ENCODE measurements around the gene ICAM5.

ICAM5 gene

DNA sequence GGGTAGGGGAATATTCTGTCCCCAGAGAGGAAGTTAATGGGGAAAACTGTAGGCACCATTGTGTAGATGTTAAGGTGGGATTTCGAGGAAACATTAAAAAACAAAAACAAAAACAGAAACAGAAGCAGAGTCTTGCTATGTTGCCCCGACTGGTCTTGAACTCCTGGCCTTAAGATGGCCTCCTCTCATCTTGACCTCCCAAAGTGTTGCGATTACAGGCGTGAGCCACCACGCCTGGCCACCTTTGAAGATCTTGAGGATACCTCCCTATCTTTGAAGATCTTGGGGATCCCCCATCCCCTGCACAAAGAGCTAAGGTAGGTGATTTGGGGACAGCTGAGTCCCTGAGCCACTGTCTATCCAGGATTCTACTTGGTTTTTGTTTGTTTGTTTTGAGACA, 50.2 kb downstream of the ICAM5 start:
- DNase-seq (ENCODE audit: low read depth in 2 of 2, low spot score in 1 of 2) = no peak

- no peak for DNase-seq (ENCODE audit: low read depth in 2 of 2, low spot score in 1 of 2)
Observed at GRCh38 chr19:10343495-10343894, 53.7 kb downstream of the ICAM5 start.

- DNase-seq (ENCODE audit: low read depth in 2 of 2, low spot score in 1 of 2) = no peak
Observed at GRCh38 chr19:10344780-10345179, 55.0 kb downstream of the ICAM5 start.
